SK-N-SH (cell line): ENCODE measurements around the gene DHRS9. TPM values are rescaled to one million over a fixed set of nuclear protein-coding genes. Genes with fewer than 3 reads are reported as not detected.

Source experiments
- CTCF ChIA-PET: fragments of 300-600, 350-600 bp; formaldehyde crosslinking; extraction: SDS; loops from one replicate; lab custom pipeline; 2021; lab: Yijun Ruan, JAX
- POLR2A ChIA-PET: fragments of 350-600 bp; sonication (Branson Sonifier 250); formaldehyde crosslinking; extraction: SDS; loops from one replicate; lab custom pipeline; 2020; ENCODE audit warnings: antibody characterized with exemption, inconsistent platforms; lab: Yijun Ruan, JAX
- DNase-seq: peaks from one replicate; pipeline ENCODE4 v3.0.0; 2012
- H2AFZ ChIP-seq: fragments of 200-600 bp; sonication (generic); 2 replicates; pipeline ENCODE4 v1.8.1; 2016; ENCODE audit warnings: antibody characterized with exemption, mild to moderate bottlenecking, low read depth
- H3F3A ChIP-seq: fragments of 200-600 bp; sonication (generic); replicated peaks from 2 replicates; pipeline ENCODE3; 2016; ENCODE audit warnings: antibody characterized with exemption, mild to moderate bottlenecking; ENCODE audit not compliant: insufficient read depth
- H3K27ac ChIP-seq, 2 experiments: fragments of 200-500 bp in 1 of 2; fragments of 200-600 bp in 1 of 2; sonication (Bioruptor generic) in 1 of 2; sonication (generic), shearing (Covaris generic) in 1 of 2; 2 replicates each; pipeline versions ENCODE4 v1.5.1 to v1.6.1; 2014 to 2016; ENCODE audit warnings: low read depth in 2 of 2, inconsistent platforms in 1 of 2, low read length in 1 of 2, mild to moderate bottlenecking in 1 of 2, mixed read lengths in 1 of 2
- H3K27me3 ChIP-seq: fragments of 200-600 bp; sonication (generic), shearing (Covaris generic); 2 replicates; pipeline ENCODE4 v1.6.1; 2016; ENCODE audit warnings: mixed run types; ENCODE audit not compliant: insufficient read depth
- H3K36me3 ChIP-seq, 2 experiments: fragments of 200-500 bp in 1 of 2; fragments of 200-600 bp in 1 of 2; sonication (Bioruptor generic) in 1 of 2; sonication (generic) in 1 of 2; replicated peaks in 1 of 2; 2 replicates each; pipeline versions ENCODE3 to v1.5.1; 2014 to 2016; ENCODE audit warnings: low read length in 1 of 2, mild to moderate bottlenecking in 1 of 2; ENCODE audit not compliant: insufficient read depth in 2 of 2, control insufficient read depth in 1 of 2
- H3K4me1 ChIP-seq, 2 experiments: fragments of 200-500 bp in 1 of 2; fragments of 200-600 bp in 1 of 2; sonication (Bioruptor generic) in 1 of 2; sonication (generic), shearing (Covaris generic) in 1 of 2; 2 replicates each; pipeline versions ENCODE4 v1.5.1 to v1.6.1; 2014 to 2016; ENCODE audit warnings: low read depth in 1 of 2, low read length in 1 of 2, mixed run types in 1 of 2; ENCODE audit not compliant: insufficient read depth in 2 of 2, control insufficient read depth in 1 of 2
- H3K4me2 ChIP-seq: fragments of 200-600 bp; sonication (generic), shearing (Covaris generic); 2 replicates; pipeline ENCODE4 v1.6.1; 2017; ENCODE audit warnings: mixed run types
- H3K4me3 ChIP-seq, 2 experiments: fragments of 200-500 bp in 1 of 2; fragments of 200-600 bp in 1 of 2; sonication (Bioruptor generic) in 1 of 2; sonication (generic), shearing (Covaris generic) in 1 of 2; 2 replicates each; pipeline versions ENCODE4 v1.5.1 to v1.8.1; 2014 to 2016; ENCODE audit warnings: low read depth in 2 of 2, inconsistent platforms in 1 of 2, low read length in 1 of 2, mild to moderate bottlenecking in 1 of 2, mixed read lengths in 1 of 2, moderate library complexity in 1 of 2
- H3K79me2 ChIP-seq: fragments of 200-600 bp; sonication (generic); 2 replicates; pipeline ENCODE4 v1.8.1; 2017; ENCODE audit warnings: mild to moderate bottlenecking; ENCODE audit not compliant: insufficient read depth
- H3K9ac ChIP-seq: fragments of 200-600 bp; sonication (generic); 2 replicates; pipeline ENCODE4 v1.6.1; 2017; ENCODE audit warnings: mixed run types
- H3K9me2 ChIP-seq: fragments of 200-600 bp; sonication (generic); 2 replicates; pipeline ENCODE4 v1.6.1; 2017; ENCODE audit warnings: mixed run types
- H3K9me3 ChIP-seq: fragments of 200-600 bp; sonication (generic); 2 replicates; pipeline ENCODE4 v1.6.1; 2017; ENCODE audit warnings: mixed run types, mild to moderate bottlenecking, moderate library complexity
- H4K20me1 ChIP-seq: fragments of 200-600 bp; sonication (generic); 2 replicates; pipeline ENCODE4 v1.6.1; 2017; ENCODE audit warnings: mild to moderate bottlenecking, mixed run types; ENCODE audit not compliant: insufficient read depth
- ELF1 ChIP-seq: IDR thresholded peaks from 2 replicates; pipeline ENCODE4 v1.4.0; 2012
- FOSL2 ChIP-seq: IDR thresholded peaks from 2 replicates; pipeline ENCODE4 v1.4.0; 2012; ENCODE audit warnings: low read depth, mild to moderate bottlenecking, moderate library complexity, borderline replicate concordance
- FOXJ3 ChIP-seq: sonication (generic); formaldehyde crosslinking; IDR thresholded peaks from 2 replicates; pipeline ENCODE4 v1.5.1; 2020; ENCODE audit warnings: mild to moderate bottlenecking, missing genetic modification reagents
- FOXM1 ChIP-seq: IDR thresholded peaks from 2 replicates; pipeline ENCODE4 v1.4.0; 2012; ENCODE audit warnings: low read depth, mild to moderate bottlenecking
- GATA2 ChIP-seq: sonication (generic); formaldehyde crosslinking; IDR thresholded peaks from 2 replicates; pipeline ENCODE4 v1.5.0; 2020; ENCODE audit warnings: mild to moderate bottlenecking, missing genetic modification reagents
- MXI1 ChIP-seq: IDR thresholded peaks from 2 replicates; pipeline ENCODE4 v1.6.1; 2012; ENCODE audit warnings: mild to moderate bottlenecking, low read depth, low read length, improper control_type of control experiment
- NFIC ChIP-seq: IDR thresholded peaks from 2 replicates; pipeline ENCODE4 v1.4.0; 2012; ENCODE audit warnings: borderline replicate concordance
- NRF1 ChIP-seq: IDR thresholded peaks from 2 replicates; pipeline ENCODE4 v1.6.1; 2012; ENCODE audit warnings: low read depth, mild to moderate bottlenecking, low read length
- POLR2AphosphoS5 ChIP-seq: IDR thresholded peaks from 2 replicates; pipeline ENCODE4 v1.6.1; 2012; ENCODE audit warnings: low read depth, low read length
- RFX5 ChIP-seq: IDR thresholded peaks from 2 replicates; pipeline ENCODE4 v1.6.1; 2012; ENCODE audit warnings: mild to moderate bottlenecking, improper control_type of control experiment, low read length
- SIN3A ChIP-seq: IDR thresholded peaks from 2 replicates; pipeline ENCODE4 v1.6.1; 2012; ENCODE audit warnings: low read depth, mild to moderate bottlenecking, low read length, moderate library complexity, borderline replicate concordance
- SMC3 ChIP-seq: IDR thresholded peaks from 2 replicates; pipeline ENCODE4 v1.6.1; 2012; ENCODE audit warnings: low read depth, low read length, improper control_type of control experiment
- TAF1 ChIP-seq: IDR thresholded peaks from 2 replicates; pipeline ENCODE4 v1.6.1; 2012; ENCODE audit warnings: low read depth, mild to moderate bottlenecking, low read length, moderate library complexity, borderline replicate concordance
- TEAD4 ChIP-seq: IDR thresholded peaks from 2 replicates; pipeline ENCODE4 v1.4.0; 2012; ENCODE audit warnings: mild to moderate bottlenecking, borderline replicate concordance; ENCODE audit not compliant: insufficient read depth
- YY1 ChIP-seq: IDR thresholded peaks from 2 replicates; pipeline ENCODE4 v1.4.0; 2012; ENCODE audit warnings: low read depth, mild to moderate bottlenecking
- WGBS: methylation state at CpG from one replicate; pipeline ENCODE4 v1.1.6; 2017; ENCODE audit warnings: low lambda C conversion rate; 5-methylcytosine and 5-hydroxymethylcytosine counted together
- polyA plus RNA-seq, 3 experiments: library from polyadenylated mRNA; depleted of rRNA; stranded (reverse); fragments of >200 nt; gene quantifications; 2 replicates each; pipeline ENCODE4 v1.2.3, GENCODE V29; 2012
- TF ChIP-seq, protein P1 (sequence below): IDR thresholded peaks from 2 replicates; pipeline ENCODE4; 2012
- TF ChIP-seq, protein P2 (sequence below): IDR thresholded peaks from 2 replicates; pipeline ENCODE4 v1.6.1; 2012; ENCODE audit warnings: mild to moderate bottlenecking, low read depth, low read length, moderate library complexity
- TF ChIP-seq, protein P3 (sequence below): fragments of 150-350 bp; IDR thresholded peaks from 2 replicates; pipeline ENCODE4 v1.6.1; 2017; ENCODE audit warnings: antibody characterized with exemption, low read length, low read depth, borderline replicate concordance

Gene DHRS9
- polyA plus RNA-seq, 1 of the 3 experiments (the other 2 are of a cell fraction), result not detected

DNA sequence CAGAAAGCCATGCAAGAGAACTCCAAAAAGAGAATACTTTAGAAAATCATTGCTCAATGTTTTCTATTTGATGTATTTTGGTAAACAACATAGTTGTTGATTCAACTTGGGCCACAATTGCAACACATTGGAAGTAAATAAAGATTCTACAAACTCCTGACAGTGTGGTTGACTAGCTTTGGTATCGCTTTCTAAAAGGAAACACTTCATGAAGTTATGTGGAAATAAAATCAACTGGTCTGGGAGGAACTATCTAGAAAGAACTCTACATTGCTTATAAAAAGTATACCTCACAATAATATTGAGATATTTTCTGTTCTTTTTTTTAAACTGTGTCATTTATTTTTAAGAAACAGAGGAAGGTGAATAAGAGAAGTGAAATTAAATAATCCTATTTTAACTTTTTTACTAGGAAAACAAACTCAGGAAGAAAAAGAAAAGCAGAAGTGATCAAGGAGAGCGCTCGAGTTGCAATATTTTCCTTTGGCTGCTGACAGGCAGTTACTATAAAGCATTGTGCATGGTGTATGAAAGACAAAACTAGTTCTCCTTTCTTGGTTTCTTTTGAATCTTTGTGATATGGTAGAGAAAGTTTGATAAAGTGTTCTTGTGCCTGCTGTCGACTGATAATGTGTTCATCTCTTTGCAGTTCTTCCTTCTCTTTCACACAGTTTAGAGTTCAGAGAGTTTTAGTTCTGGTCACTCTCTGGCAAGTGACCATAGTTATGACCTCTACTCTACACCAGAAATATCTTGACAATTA, 3.0 kb downstream of the DHRS9 start:
- H3K4me3 ChIP-seq, result no peak overlapping the region
- no peaks in the 10 kb centered on the region for H3F3A ChIP-seq
- WGBS, result 39% methylated on average over 4 of the region's 4 CpGs
- no peaks in the 10 kb centered on the region for H3K79me2 ChIP-seq
- no peaks in the 10 kb centered on the region for H4K20me1 ChIP-seq
- no peak for DNase-seq
- no peaks in the 10 kb centered on the region for H3K36me3 ChIP-seq
- no peaks in the 10 kb centered on the region for H3K27me3 ChIP-seq
- no peaks in the 10 kb centered on the region for H3K9me3 ChIP-seq
- H3K9me2 ChIP-seq, result no peaks in the 10 kb centered on the region
- no peak for TF ChIP-seq GATA2 (CRISPR knock-in tag)
- TF ChIP-seq YY1, result no peak
- no peak for TF ChIP-seq FOXM1
- TF ChIP-seq SMC3, result no peak
- TF ChIP-seq MXI1, result no peak
- no peak for TF ChIP-seq TAF1
- TF ChIP-seq NRF1, result no peak
- TF ChIP-seq TEAD4, result no peak
- TF ChIP-seq POLR2AphosphoS5, result no peak
- TF ChIP-seq, protein P1, sequence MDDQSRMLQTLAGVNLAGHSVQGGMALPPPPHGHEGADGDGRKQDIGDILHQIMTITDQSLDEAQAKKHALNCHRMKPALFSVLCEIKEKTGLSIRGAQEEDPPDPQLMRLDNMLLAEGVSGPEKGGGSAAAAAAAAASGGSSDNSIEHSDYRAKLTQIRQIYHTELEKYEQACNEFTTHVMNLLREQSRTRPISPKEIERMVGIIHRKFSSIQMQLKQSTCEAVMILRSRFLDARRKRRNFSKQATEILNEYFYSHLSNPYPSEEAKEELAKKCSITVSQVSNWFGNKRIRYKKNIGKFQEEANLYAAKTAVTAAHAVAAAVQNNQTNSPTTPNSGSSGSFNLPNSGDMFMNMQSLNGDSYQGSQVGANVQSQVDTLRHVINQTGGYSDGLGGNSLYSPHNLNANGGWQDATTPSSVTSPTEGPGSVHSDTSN, result no peak
- TF ChIP-seq ELF1, result no peak
- no peak for TF ChIP-seq RFX5
- TF ChIP-seq, protein P2, sequence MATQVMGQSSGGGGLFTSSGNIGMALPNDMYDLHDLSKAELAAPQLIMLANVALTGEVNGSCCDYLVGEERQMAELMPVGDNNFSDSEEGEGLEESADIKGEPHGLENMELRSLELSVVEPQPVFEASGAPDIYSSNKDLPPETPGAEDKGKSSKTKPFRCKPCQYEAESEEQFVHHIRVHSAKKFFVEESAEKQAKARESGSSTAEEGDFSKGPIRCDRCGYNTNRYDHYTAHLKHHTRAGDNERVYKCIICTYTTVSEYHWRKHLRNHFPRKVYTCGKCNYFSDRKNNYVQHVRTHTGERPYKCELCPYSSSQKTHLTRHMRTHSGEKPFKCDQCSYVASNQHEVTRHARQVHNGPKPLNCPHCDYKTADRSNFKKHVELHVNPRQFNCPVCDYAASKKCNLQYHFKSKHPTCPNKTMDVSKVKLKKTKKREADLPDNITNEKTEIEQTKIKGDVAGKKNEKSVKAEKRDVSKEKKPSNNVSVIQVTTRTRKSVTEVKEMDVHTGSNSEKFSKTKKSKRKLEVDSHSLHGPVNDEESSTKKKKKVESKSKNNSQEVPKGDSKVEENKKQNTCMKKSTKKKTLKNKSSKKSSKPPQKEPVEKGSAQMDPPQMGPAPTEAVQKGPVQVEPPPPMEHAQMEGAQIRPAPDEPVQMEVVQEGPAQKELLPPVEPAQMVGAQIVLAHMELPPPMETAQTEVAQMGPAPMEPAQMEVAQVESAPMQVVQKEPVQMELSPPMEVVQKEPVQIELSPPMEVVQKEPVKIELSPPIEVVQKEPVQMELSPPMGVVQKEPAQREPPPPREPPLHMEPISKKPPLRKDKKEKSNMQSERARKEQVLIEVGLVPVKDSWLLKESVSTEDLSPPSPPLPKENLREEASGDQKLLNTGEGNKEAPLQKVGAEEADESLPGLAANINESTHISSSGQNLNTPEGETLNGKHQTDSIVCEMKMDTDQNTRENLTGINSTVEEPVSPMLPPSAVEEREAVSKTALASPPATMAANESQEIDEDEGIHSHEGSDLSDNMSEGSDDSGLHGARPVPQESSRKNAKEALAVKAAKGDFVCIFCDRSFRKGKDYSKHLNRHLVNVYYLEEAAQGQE, result no peak
- TF ChIP-seq NFIC, result no peak
- TF ChIP-seq, protein P3, sequence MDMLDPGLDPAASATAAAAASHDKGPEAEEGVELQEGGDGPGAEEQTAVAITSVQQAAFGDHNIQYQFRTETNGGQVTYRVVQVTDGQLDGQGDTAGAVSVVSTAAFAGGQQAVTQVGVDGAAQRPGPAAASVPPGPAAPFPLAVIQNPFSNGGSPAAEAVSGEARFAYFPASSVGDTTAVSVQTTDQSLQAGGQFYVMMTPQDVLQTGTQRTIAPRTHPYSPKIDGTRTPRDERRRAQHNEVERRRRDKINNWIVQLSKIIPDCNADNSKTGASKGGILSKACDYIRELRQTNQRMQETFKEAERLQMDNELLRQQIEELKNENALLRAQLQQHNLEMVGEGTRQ, result no peak
- no peak for TF ChIP-seq FOXJ3
- TF ChIP-seq SIN3A, result no peak
- no peak for TF ChIP-seq FOSL2
- CTCF ChIA-PET, result interaction anchor here (1.4 to 1.5 kb wide), 2 partner anchors 37 to 59 kb away, joined by 4 to 5 read pairs; no protein-coding TSS in a partner anchor
- POLR2A ChIA-PET, result no interaction called here
- no peak overlapping the region for H3K27ac ChIP-seq
- H2AFZ ChIP-seq, result no peak overlapping the region
- H3K9ac ChIP-seq, result no peak overlapping the region
- H3K4me1 ChIP-seq, result no peaks in the 10 kb centered on the region
- no peak overlapping the region for H3K4me2 ChIP-seq
